GM12874 (cell line): Measurements from ENCODE around the gene SERPINA7.

Experiments
- CTCF ChIP-seq: IDR thresholded peaks from 2 replicates; pipeline ENCODE4 v1.5.1; 2011; ENCODE audit warnings: low read depth, mild to moderate bottlenecking, control low read depth, low read length, moderate library complexity; ENCODE audit not compliant: insufficient read depth

SERPINA7 gene

GRCh38 chrX:106005684-106006083 lies 32.8 kb downstream of the SERPINA7 start:
- TF ChIP-seq CTCF, result no peak

GRCh38 chrX:106000203-106000602 lies 38.3 kb downstream of the SERPINA7 start:
- TF ChIP-seq CTCF, result no peak

GRCh38 chrX:105999294-105999693 lies 39.2 kb downstream of the SERPINA7 start:
- no peak for TF ChIP-seq CTCF
